K562 (cell line): Measurements from ENCODE around the gene LRGUK. TPM values are rescaled to one million over a fixed set of nuclear protein-coding genes. Genes with fewer than 3 reads are reported as not detected.

Experiments
- ATAC-seq: fragments of 200-7000 bp; cut with Tn5 transposase; 3 replicates; pipeline ENCODE4 v1.9.1; 2020; ENCODE audit warnings: moderate library complexity
- BruUV-seq: library from RNA; stranded (reverse); fragments of 400-500 nt; replicated peaks from 2 replicates; lab custom pipeline; 2021; lab: Mats Ljungman, UMichigan
- CTCF ChIA-PET: fragments of 300-600 bp; formaldehyde crosslinking; extraction: SDS; loops from one replicate; lab custom pipeline; 2021; ENCODE audit warnings: low intra/inter-chr PET ratio; lab: Yijun Ruan, JAX
- POLR2A ChIA-PET: fragments of 300-600, 350-650 bp; sonication (Branson Sonifier 250); formaldehyde crosslinking; extraction: SDS; loops from one replicate; lab custom pipeline; 2021; ENCODE audit warnings: antibody characterized with exemption, inconsistent platforms; lab: Yijun Ruan, JAX
- DNase-seq, 4 experiments: peaks; one replicate each; pipeline versions ENCODE4 v3.0.0 to v3.0.0-alpha.2; 2011 to 2018; ENCODE audit warnings: low spot score in 3 of 4, mixed read lengths in 3 of 4; ENCODE audit errors: extremely low read depth in 1 of 4
- FAIRE-seq: peaks from 2 replicates; lab custom pipeline; 2011; peaks lifted over from hg19 to GRCh38; lab: Jason Lieb, UNC
- H2AFZ ChIP-seq: 2 replicates; pipeline ENCODE4 v1.6.0; 2011; ENCODE audit warnings: low read depth, low read length, control low read depth, inconsistent platforms
- H3K27ac ChIP-seq: fragments of 200-600 bp; 3 replicates; pipeline ENCODE4 v1.8.0; 2011; ENCODE audit warnings: low read depth, mild to moderate bottlenecking, control low read depth, inconsistent platforms, low read length, moderate library complexity, mixed read lengths; ENCODE audit errors: extremely low read depth
- H3K27me3 ChIP-seq, 2 experiments: fragments of 300-600 bp in 1 of 2; 2 replicates in 1 of 2; 3 replicates in 1 of 2; pipeline versions ENCODE4 v1.6.0 to v1.8.0; 2011; ENCODE audit warnings: inconsistent platforms in 2 of 2, low read length in 2 of 2, mild to moderate bottlenecking in 1 of 2, mixed read lengths in 1 of 2, moderate library complexity in 1 of 2; ENCODE audit not compliant: control insufficient read depth in 2 of 2, insufficient read depth in 2 of 2
- H3K36me3 ChIP-seq: fragments of 300-600 bp; 3 replicates; pipeline ENCODE4 v1.8.0; 2011; ENCODE audit warnings: mild to moderate bottlenecking, low read length, inconsistent platforms; ENCODE audit not compliant: control insufficient read depth, insufficient read depth
- H3K4me1 ChIP-seq, 2 experiments: fragments of 200-600 bp in 1 of 2; replicated peaks in 1 of 2; 2 replicates in 1 of 2; 3 replicates in 1 of 2; pipeline versions ENCODE4 v1.5.1 to v1.8.0; 2011; ENCODE audit warnings: inconsistent platforms in 2 of 2, low read length in 2 of 2, mild to moderate bottlenecking in 1 of 2, mixed read lengths in 1 of 2, moderate library complexity in 1 of 2; ENCODE audit not compliant: control insufficient read depth in 2 of 2, insufficient read depth in 2 of 2
- H3K4me2 ChIP-seq: 2 replicates; pipeline ENCODE4 v1.6.1; 2011; ENCODE audit warnings: low read length, control low read depth, inconsistent platforms, mixed read lengths; ENCODE audit not compliant: insufficient read depth
- H3K4me3 ChIP-seq: fragments of 200-600 bp; sonication (generic), shearing (Covaris generic); 2 replicates; pipeline ENCODE4 v1.5.1; 2016; ENCODE audit warnings: control low read depth, inconsistent platforms
- H3K79me2 ChIP-seq: fragments of 200-600 bp; 3 replicates; pipeline ENCODE4 v1.8.0; 2011; ENCODE audit warnings: low read length, inconsistent platforms; ENCODE audit not compliant: control insufficient read depth, insufficient read depth
- H3K9ac ChIP-seq, 2 experiments: 2 replicates each; pipeline versions ENCODE4 v1.6.0 to v1.6.1; 2011; ENCODE audit warnings: low read depth in 2 of 2, low read length in 2 of 2, control low read depth in 1 of 2, inconsistent platforms in 1 of 2, mild to moderate bottlenecking in 1 of 2, mixed read lengths in 1 of 2; ENCODE audit not compliant: insufficient read depth in 1 of 2
- H3K9me1 ChIP-seq: one replicate; pipeline ENCODE4 v1.6.0; 2011; ENCODE audit warnings: inconsistent platforms, mild to moderate bottlenecking, low read length, moderate library complexity; ENCODE audit not compliant: control insufficient read depth, insufficient read depth
- H3K9me3 ChIP-seq: replicated peaks from 2 replicates; pipeline ENCODE4 v1.5.1; 2011; ENCODE audit warnings: low read depth, low read length, inconsistent platforms; ENCODE audit not compliant: control insufficient read depth, insufficient read depth
- H4K20me1 ChIP-seq: replicated peaks from 2 replicates; pipeline ENCODE4 v1.6.1; 2011; ENCODE audit warnings: low read length, inconsistent platforms, mixed read lengths; ENCODE audit not compliant: control insufficient read depth, insufficient read depth
- BRD4 ChIP-seq: fragments of 200-600 bp; sonication (generic); IDR thresholded peaks from 2 replicates; pipeline ENCODE4 v1.6.1; 2017; ENCODE audit warnings: inconsistent platforms
- DIDO1 ChIP-seq: fragments of 450-650 bp; IDR thresholded peaks from 2 replicates; pipeline ENCODE4 v1.6.1; 2016; ENCODE audit warnings: low read depth, missing biosample characterization, missing genetic modification characterization
- ELF4 ChIP-seq: fragments of 450-650 bp; formaldehyde crosslinking; IDR thresholded peaks from 2 replicates; pipeline ENCODE4 v1.4.0; 2022; ENCODE audit warnings: missing genetic modification characterization
- GTF2A2 ChIP-seq: IDR thresholded peaks from 2 replicates; pipeline ENCODE4 v1.6.1; 2016; ENCODE audit warnings: mild to moderate bottlenecking, missing genetic modification characterization, missing compliant biosample characterization
- KAT2B ChIP-seq: IDR thresholded peaks from one replicate; pipeline ENCODE4 v1.6.1; 2012; ENCODE audit warnings: low read depth, mild to moderate bottlenecking, control low read depth, inconsistent platforms, low read length, moderate library complexity
- MCM5 ChIP-seq: fragments of 450-650 bp; IDR thresholded peaks from 2 replicates; pipeline ENCODE4 v1.6.1; 2016; ENCODE audit warnings: low read depth
- NFYB ChIP-seq: IDR thresholded peaks from 2 replicates; pipeline ENCODE4 v1.6.1; 2011; ENCODE audit warnings: mild to moderate bottlenecking, moderate library complexity; ENCODE audit not compliant: insufficient read length; ENCODE audit errors: extremely low read depth
- RBM17 ChIP-seq: fragments of 200-400 bp; formaldehyde crosslinking; IDR thresholded peaks from 2 replicates; pipeline ENCODE4 v1.6.1; 2017; ENCODE audit warnings: low read depth, mild to moderate bottlenecking, low read length, borderline replicate concordance
- RFX5 ChIP-seq: IDR thresholded peaks from 2 replicates; pipeline ENCODE4 v1.6.1; 2011; ENCODE audit warnings: low read depth, mild to moderate bottlenecking, improper control_type of control experiment, low read length
- ZNF124 ChIP-seq: sonication (generic); formaldehyde crosslinking; IDR thresholded peaks from 2 replicates; pipeline ENCODE4 v1.8.1; 2022; ENCODE audit warnings: missing genetic modification reagents
- ZNF384 ChIP-seq: IDR thresholded peaks from 2 replicates; pipeline ENCODE4 v1.6.1; 2012; ENCODE audit warnings: low read depth, low read length, improper control_type of control experiment
- ZSCAN32 ChIP-seq: fragments of 450-650 bp; formaldehyde crosslinking; IDR thresholded peaks from 2 replicates; pipeline ENCODE4 v1.4.0; 2020; ENCODE audit warnings: mild to moderate bottlenecking, moderate library complexity
- whole genome bisulfite sequencing: fragments of 100-300 bp; shearing (Covaris generic); methylation state at CpG from one replicate; pipeline ENCODE4 v1.1.6; 2016; ENCODE audit warnings: low coverage, mixed read lengths; ENCODE audit not compliant: insufficient coverage; ENCODE audit errors: missing lambda C conversion rate; 5-methylcytosine and 5-hydroxymethylcytosine counted together
- in situ Hi-C: fragments of 300-500 bp; cut with MboI; formaldehyde crosslinking; loops from 4 replicates; pipeline ENCODE4 v1.15.0; 2018; ENCODE audit warnings: inconsistent platforms, mixed read lengths
- intact Hi-C: fragments of 100-400 bp; cut with micrococcal nuclease; formaldehyde crosslinking; loops from 2 replicates; pipeline ENCODE4 v1.14.2; 2022
- polyA plus RNA-seq, 8 experiments: library from polyadenylated mRNA; depleted of rRNA in 4 of 8; stranded (reverse) in 5 of 8; unstranded in 3 of 8; fragments of >200 nt; fragmentation: Nextera tagmentation in 2 of 8; fragmentation: Illumina TruSeq in 1 of 8; extraction: Ambion mirVana in 2 of 8; extraction: Trizol in 1 of 8; gene quantifications; 2 replicates each; pipeline versions ENCODE4 v1.2.1 to v1.2.3, GENCODE V29; 2011 to 2014; ENCODE audit warnings: inconsistent platforms in 1 of 8, missing spikeins in 1 of 8
- total RNA-seq, 7 experiments: library from RNA; depleted of rRNA in 6 of 7; stranded (reverse); fragments of >200 nt in 6 of 7; fragmentation: Illumina TruSeq in 2 of 7; extraction: Trizol in 2 of 7; gene quantifications; 2 replicates each; pipeline versions ENCODE4 v1.2.1 to v1.2.3, GENCODE V29; 2011 to 2021; ENCODE audit warnings: low replicate concordance in 1 of 7
- TF ChIP-seq, protein P1 (sequence below): fragments of 450-650 bp; IDR thresholded peaks from 2 replicates; pipeline ENCODE4 v1.6.1; 2018; ENCODE audit not compliant: partially characterized antibody
- TF ChIP-seq, protein P2 (sequence below): fragments of 250-450 bp; sonication (Bioruptor Pico); IDR thresholded peaks from 2 replicates; pipeline ENCODE4 v1.9.0; 2021; ENCODE audit warnings: mild to moderate bottlenecking, inconsistent platforms
- TF ChIP-seq, protein P3 (sequence below): fragments of 250-450 bp; sonication (Bioruptor Pico); IDR thresholded peaks from 2 replicates; pipeline ENCODE4 v1.8.0; 2022; ENCODE audit warnings: inconsistent platforms

The LRGUK gene
- total and polyA plus RNA-seq, 9 of the 15 experiments (the other 6 are each of a cell fraction or from before 2014, with no cell fraction given) = 0.04 to 0.33 (median 0.18) TPM

GRCh38 chr7:134307320-134307719, 180.2 kb downstream of the LRGUK start:
- Histone ChIP-seq H3K4me1 (no peaks in the 10 kb centered on the region), H4K20me1 (no peaks in the 10 kb centered on the region), H2AFZ (no peak overlapping the region), H3K27me3 (no peaks in the 10 kb centered on the region), H3K9ac (no peak overlapping the region), H3K9me3 (no peaks in the 10 kb centered on the region)
- no peak for DNase-seq
- TF ChIP-seq ZSCAN32 (CRISPR knock-in tag) = no peak
- TF ChIP-seq RBM17 = no peak
- TF ChIP-seq MCM5 = no peak
- TF ChIP-seq ZNF124 = no peak
- TF ChIP-seq NFYB = no peak
- no peak for TF ChIP-seq DIDO1 (tag)
- TF ChIP-seq KAT2B = no peak
- TF ChIP-seq, protein P1, sequence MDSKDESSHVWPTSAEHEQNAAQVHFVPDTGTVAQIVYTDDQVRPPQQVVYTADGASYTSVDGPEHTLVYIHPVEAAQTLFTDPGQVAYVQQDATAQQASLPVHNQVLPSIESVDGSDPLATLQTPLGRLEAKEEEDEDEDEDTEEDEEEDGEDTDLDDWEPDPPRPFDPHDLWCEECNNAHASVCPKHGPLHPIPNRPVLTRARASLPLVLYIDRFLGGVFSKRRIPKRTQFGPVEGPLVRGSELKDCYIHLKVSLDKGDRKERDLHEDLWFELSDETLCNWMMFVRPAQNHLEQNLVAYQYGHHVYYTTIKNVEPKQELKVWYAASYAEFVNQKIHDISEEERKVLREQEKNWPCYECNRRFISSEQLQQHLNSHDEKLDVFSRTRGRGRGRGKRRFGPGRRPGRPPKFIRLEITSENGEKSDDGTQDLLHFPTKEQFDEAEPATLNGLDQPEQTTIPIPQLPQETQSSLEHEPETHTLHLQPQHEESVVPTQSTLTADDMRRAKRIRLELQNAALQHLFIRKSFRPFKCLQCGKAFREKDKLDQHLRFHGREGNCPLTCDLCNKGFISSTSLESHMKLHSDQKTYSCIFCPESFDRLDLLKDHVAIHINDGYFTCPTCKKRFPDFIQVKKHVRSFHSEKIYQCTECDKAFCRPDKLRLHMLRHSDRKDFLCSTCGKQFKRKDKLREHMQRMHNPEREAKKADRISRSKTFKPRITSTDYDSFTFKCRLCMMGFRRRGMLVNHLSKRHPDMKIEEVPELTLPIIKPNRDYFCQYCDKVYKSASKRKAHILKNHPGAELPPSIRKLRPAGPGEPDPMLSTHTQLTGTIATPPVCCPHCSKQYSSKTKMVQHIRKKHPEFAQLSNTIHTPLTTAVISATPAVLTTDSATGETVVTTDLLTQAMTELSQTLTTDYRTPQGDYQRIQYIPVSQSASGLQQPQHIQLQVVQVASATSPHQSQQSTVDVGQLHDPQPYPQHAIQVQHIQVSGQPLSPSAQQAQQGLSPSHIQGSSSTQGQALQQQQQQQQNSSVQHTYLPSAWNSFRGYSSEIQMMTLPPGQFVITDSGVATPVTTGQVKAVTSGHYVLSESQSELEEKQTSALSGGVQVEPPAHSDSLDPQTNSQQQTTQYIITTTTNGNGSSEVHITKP = no peak
- no peak for TF ChIP-seq BRD4
- TF ChIP-seq GTF2A2 = no peak
- TF ChIP-seq, protein P2, sequence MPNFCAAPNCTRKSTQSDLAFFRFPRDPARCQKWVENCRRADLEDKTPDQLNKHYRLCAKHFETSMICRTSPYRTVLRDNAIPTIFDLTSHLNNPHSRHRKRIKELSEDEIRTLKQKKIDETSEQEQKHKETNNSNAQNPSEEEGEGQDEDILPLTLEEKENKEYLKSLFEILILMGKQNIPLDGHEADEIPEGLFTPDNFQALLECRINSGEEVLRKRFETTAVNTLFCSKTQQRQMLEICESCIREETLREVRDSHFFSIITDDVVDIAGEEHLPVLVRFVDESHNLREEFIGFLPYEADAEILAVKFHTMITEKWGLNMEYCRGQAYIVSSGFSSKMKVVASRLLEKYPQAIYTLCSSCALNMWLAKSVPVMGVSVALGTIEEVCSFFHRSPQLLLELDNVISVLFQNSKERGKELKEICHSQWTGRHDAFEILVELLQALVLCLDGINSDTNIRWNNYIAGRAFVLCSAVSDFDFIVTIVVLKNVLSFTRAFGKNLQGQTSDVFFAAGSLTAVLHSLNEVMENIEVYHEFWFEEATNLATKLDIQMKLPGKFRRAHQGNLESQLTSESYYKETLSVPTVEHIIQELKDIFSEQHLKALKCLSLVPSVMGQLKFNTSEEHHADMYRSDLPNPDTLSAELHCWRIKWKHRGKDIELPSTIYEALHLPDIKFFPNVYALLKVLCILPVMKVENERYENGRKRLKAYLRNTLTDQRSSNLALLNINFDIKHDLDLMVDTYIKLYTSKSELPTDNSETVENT (CRISPR knock-in tag) = no peak
- TF ChIP-seq ZNF384 = no peak
- TF ChIP-seq, protein P3, sequence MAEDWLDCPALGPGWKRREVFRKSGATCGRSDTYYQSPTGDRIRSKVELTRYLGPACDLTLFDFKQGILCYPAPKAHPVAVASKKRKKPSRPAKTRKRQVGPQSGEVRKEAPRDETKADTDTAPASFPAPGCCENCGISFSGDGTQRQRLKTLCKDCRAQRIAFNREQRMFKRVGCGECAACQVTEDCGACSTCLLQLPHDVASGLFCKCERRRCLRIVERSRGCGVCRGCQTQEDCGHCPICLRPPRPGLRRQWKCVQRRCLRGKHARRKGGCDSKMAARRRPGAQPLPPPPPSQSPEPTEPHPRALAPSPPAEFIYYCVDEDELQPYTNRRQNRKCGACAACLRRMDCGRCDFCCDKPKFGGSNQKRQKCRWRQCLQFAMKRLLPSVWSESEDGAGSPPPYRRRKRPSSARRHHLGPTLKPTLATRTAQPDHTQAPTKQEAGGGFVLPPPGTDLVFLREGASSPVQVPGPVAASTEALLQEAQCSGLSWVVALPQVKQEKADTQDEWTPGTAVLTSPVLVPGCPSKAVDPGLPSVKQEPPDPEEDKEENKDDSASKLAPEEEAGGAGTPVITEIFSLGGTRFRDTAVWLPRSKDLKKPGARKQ = no peak
- no peak for TF ChIP-seq RFX5
- no peak for TF ChIP-seq ELF4 (CRISPR knock-in tag)
- TF ChIP-seq, all 486 proteins: peak for 0
- FAIRE-seq (no peak), ATAC-seq (no peak)
- ChIA-PET POLR2A (no interaction called here), CTCF (no interaction called here)
- Histone ChIP-seq H3K79me2 (no peaks in the 10 kb centered on the region), H3K4me2 (no peak overlapping the region), H3K36me3 (peaks cover 30% of the 10 kb centered on the region), H3K4me3 (no peak overlapping the region), H3K27ac (no peak overlapping the region), H3K9me1 (no peaks in the 10 kb centered on the region)
- 74% methylated on average over 1 of the region's 1 CpG for WGBS
- BruUV-seq = no TSS peak
- intact Hi-C loops (no loop called here), in situ Hi-C loops (no loop called here)
